Activated CD8-positive, alpha-beta memory T cell treated with anti-CD3 and anti-CD28 coated beads, Interleukin-2, amount 50 U/mL, for 24 hours (primary cell): ENCODE results near the gene DGUOK.

ENCODE experiments used
- DNase-seq: peaks from one replicate; pipeline ENCODE4 v3.0.0-alpha.2; 2020; ENCODE audit errors: extremely low read depth

The DGUOK gene

GRCh38 chr2:73947412-73948018, 20.8 kb downstream of the DGUOK start:
- DNase-seq = no peak

- DNase-seq = no peak
Observed at GRCh38 chr2:73949802-73950201, 23.1 kb downstream of the DGUOK start.

GRCh38 chr2:73952499-73953446, 26.1 kb downstream of the DGUOK start:
- DNase-seq = no peak

- DNase-seq = no peak
Observed at GRCh38 chr2:73956218-73956865, 29.7 kb downstream of the DGUOK start.

- DNase-seq = no peak
Observed at GRCh38 chr2:73961274-73961673, 34.6 kb downstream of the DGUOK start.

- no peak for DNase-seq
Observed at GRCh38 chr2:73961823-73962615, 35.3 kb downstream of the DGUOK start.

GRCh38 chr2:73962798-73963197, 36.1 kb downstream of the DGUOK start:
- no peak for DNase-seq

GRCh38 chr2:73963385-73964120, 36.9 kb downstream of the DGUOK start:
- no peak for DNase-seq

- DNase-seq = no peak
Observed at GRCh38 chr2:73964223-73964622, 37.5 kb downstream of the DGUOK start.

- no peak for DNase-seq
Observed at GRCh38 chr2:73965053-73965452, 38.4 kb downstream of the DGUOK start.

- no peak for DNase-seq
Observed at GRCh38 chr2:73968357-73968937, 41.8 kb downstream of the DGUOK start.

- no peak for DNase-seq
Observed at GRCh38 chr2:73969356-73969755, 42.7 kb downstream of the DGUOK start.

GRCh38 chr2:73970141-73970803, 43.6 kb downstream of the DGUOK start:
- DNase-seq = no peak

GRCh38 chr2:73970850-73971471, 44.3 kb downstream of the DGUOK start:
- DNase-seq = no peak

- DNase-seq = no peak
Observed at GRCh38 chr2:73971722-73972121, 45.0 kb downstream of the DGUOK start.

- DNase-seq = no peak
Observed at GRCh38 chr2:73972846-73973245, 46.2 kb downstream of the DGUOK start.

GRCh38 chr2:73975731-73976130, 49.1 kb downstream of the DGUOK start:
- DNase-seq = no peak

GRCh38 chr2:73976803-73977202, 50.1 kb downstream of the DGUOK start:
- DNase-seq = no peak

- DNase-seq = no peak
Observed at GRCh38 chr2:73977466-73977865, 50.8 kb downstream of the DGUOK start.

GRCh38 chr2:73979021-73979420, 52.3 kb downstream of the DGUOK start:
- no peak for DNase-seq
